HG03342 (cell line): ENCODE measurements around the gene ATP4B.

Experiments used
- ATAC-seq: cut with Tn5 transposase; IDR thresholded peaks from one replicate; pipeline ENCODE4 v1.9.1; 2021; ENCODE audit warnings: mild to moderate bottlenecking, moderate library complexity; ENCODE audit not compliant: unreplicated experiment

The ATP4B gene

GRCh38 chr13:113657851-113658741, at the start of gene ATP4B:
Gene ATP4B (minus strand): TSS chr13:113658198. CDS start chr13:113658144, 54 bp downstream.
- ATAC-seq, result no peak

GRCh38 chr13:113672002-113672651, 14.1 kb upstream of the ATP4B start:
- ATAC-seq, result no peak

- no peak for ATAC-seq
Measured at GRCh38 chr13:113671066-113672001, 13.3 kb upstream of the ATP4B start.

- ATAC-seq, result no peak
Measured at GRCh38 chr13:113670541-113670940, 12.5 kb upstream of the ATP4B start.

GRCh38 chr13:113669755-113670341, 11.8 kb upstream of the ATP4B start:
- ATAC-seq, result no peak

GRCh38 chr13:113669231-113669754, 11.3 kb upstream of the ATP4B start:
- no peak for ATAC-seq

GRCh38 chr13:113668491-113668971, 10.5 kb upstream of the ATP4B start:
- no peak for ATAC-seq

GRCh38 chr13:113667771-113668490, 9.9 kb upstream of the ATP4B start:
- ATAC-seq, result no peak

- ATAC-seq, result no peak
Measured at GRCh38 chr13:113666951-113667701, 9.1 kb upstream of the ATP4B start, which contains the start of gene GRK1. Gene GRK1 (plus strand): TSS chr13:113667219. CDS start chr13:113667387, 168 bp downstream.

- ATAC-seq, result no peak
Measured at GRCh38 chr13:113666329-113666670, 8.3 kb upstream of the ATP4B start.

- ATAC-seq, result no peak
Measured at GRCh38 chr13:113665597-113666328, 7.8 kb upstream of the ATP4B start.

GRCh38 chr13:113664751-113665596, 7.0 kb upstream of the ATP4B start:
- no peak for ATAC-seq

- no peak for ATAC-seq
Measured at GRCh38 chr13:113663934-113664333, 5.9 kb upstream of the ATP4B start.

GRCh38 chr13:113661509-113661908, 3.5 kb upstream of the ATP4B start:
- ATAC-seq, result no peak

GRCh38 chr13:113660066-113660465, 2.1 kb upstream of the ATP4B start:
- no peak for ATAC-seq

GRCh38 chr13:113659337-113659736, 1.3 kb upstream of the ATP4B start:
- no peak for ATAC-seq

GRCh38 chr13:113658836-113659235, 838 bp upstream of the ATP4B start:
- no peak for ATAC-seq
